ENCODE results near the gene ISLR2.
"Not testable (repeated sequence)": the region's sequence is repeated elsewhere in the genome, so short reads cannot be mapped to it uniquely, and the experiment has no call there.

The ISLR2 gene

GRCh38 chr15:74156678-74157411 lies 26.5 kb downstream of the ISLR2 start:
- DNase-seq (ENCODE audit: low read depth): no peak

GRCh38 chr15:74157868-74158827 lies 27.8 kb downstream of the ISLR2 start:
- no peak for DNase-seq (ENCODE audit: low read depth)

- no peak for DNase-seq (ENCODE audit: low read depth)
Measured at GRCh38 chr15:74158855-74159650, 28.7 kb downstream of the ISLR2 start.

GRCh38 chr15:74159773-74160172 lies 29.4 kb downstream of the ISLR2 start:
- no peak for DNase-seq (ENCODE audit: low read depth)

GRCh38 chr15:74160390-74160789 lies 30.0 kb downstream of the ISLR2 start:
- not testable (repeated sequence) for DNase-seq (ENCODE audit: low read depth)

- not testable (repeated sequence) for DNase-seq (ENCODE audit: low read depth)
Measured at GRCh38 chr15:74162195-74162536, 31.8 kb downstream of the ISLR2 start.

DNA sequence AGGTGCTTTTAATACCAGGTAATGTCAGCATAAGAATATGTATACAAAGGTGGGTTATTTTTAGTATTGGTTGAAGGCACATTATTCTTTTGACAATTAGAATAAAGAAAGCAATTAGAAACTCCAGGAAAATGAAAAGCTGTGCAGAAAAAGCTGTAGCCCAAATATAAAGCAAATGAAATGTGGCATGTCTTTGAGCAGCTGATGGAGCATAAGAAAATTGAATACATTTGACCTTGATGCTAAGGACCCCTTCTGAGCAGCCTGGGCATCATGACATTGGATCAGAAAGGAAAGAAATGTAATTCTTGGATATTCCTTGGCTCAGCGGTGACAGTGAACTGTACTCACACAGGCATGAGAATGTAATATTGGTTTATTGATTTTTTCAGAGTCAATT lies 35.1 kb downstream of the ISLR2 start:
- DNase-seq (ENCODE audit: low read depth): no peak

GRCh38 chr15:74167891-74168331 lies 37.5 kb downstream of the ISLR2 start:
- DNase-seq (ENCODE audit: low read depth): no peak

DNA sequence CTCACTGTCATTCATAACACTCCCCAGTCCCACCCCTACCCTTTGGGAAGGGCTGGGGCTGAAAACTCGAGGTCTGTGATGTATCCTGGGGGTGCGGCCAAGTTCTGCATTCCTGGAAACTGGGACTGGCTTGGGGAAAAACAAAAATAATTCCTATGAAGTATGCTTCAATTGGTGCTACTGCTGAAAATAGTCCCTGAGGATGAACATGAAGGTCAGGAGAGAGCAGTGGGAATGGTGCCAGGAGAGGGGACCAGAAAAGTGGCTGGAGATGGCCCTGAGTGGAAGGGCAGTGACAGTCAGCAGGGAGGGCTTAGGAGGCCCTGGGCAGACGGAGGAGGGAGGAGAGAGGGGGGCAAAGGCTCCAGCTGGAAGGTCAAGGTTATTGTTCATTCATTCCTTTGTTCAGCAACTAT lies 38.3 kb downstream of the ISLR2 start:
- no peak for DNase-seq (ENCODE audit: low read depth)

DNA sequence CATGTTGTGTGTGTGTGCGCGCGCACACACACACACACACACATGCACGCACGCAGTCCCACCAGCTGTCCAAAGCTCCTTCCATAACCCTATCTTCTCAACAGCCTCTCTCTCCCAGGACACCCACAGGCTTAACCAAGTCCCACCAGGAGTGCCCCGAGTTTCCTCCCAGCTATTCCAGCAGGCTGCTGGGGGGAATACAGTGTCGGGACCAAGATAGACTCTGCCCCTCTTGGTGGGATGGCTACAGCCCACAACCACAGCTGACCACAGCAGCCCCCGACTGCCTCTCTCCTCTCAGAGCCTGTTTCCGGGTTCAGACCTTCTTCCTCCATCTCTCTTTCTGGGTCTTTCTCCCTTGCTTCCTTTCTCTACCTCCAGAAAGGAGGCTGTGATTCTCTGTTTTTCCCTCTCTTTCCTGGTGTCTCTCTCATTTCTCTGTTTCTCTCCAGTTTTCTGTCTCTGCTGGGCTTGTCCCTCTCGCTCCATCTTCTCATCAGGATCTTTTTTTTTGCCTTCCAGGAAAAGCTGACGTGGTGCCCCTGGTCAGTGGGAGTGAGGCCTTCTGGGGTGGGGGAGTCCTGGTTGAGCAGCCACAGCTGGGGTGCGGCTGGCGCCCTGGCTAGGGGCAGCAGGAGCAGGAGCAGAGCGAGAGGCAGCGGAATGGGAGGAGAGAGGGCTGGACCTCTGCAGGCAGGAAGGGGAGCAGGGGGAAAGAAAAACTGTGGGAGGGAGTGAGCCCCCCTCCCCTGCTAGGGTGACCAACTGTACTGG lies 39.9 kb downstream of the ISLR2 start:
- no peak for DNase-seq (ENCODE audit: low read depth)

DNA sequence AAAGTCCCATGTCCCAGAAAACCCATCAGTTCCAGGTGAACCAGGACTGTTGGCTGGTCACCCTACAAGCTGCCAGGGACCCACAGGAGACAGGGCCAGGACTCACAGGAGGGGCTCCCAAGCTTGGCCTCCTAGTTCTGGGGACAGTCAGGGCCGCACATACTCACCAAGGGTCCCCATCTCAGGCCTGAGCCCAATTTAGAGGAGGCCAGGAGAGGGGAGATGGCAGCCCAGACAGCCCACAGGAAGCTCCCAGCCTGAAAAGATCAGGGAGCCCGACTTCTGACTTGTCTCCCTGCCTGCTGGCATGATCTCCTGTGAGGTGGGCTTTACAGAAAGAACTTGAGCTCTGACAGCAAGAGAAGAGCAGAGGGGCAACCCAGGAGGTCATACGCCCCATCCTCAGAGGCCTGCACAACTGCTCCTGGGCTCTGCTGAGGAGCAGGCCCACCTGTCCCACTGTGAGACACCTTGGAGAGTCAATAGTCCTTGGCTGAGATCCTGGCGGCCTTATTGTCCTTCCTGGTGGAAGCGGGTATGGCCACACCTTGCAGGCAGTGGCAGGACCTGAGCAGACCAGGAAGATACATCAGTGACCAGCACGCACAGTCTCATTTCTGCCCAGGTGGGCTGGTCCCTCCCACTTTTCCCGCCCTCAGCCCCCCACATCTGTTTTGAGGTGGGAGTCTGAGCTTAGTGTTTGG lies 40.6 kb downstream of the ISLR2 start:
- DNase-seq (ENCODE audit: low read depth): no peak

DNA sequence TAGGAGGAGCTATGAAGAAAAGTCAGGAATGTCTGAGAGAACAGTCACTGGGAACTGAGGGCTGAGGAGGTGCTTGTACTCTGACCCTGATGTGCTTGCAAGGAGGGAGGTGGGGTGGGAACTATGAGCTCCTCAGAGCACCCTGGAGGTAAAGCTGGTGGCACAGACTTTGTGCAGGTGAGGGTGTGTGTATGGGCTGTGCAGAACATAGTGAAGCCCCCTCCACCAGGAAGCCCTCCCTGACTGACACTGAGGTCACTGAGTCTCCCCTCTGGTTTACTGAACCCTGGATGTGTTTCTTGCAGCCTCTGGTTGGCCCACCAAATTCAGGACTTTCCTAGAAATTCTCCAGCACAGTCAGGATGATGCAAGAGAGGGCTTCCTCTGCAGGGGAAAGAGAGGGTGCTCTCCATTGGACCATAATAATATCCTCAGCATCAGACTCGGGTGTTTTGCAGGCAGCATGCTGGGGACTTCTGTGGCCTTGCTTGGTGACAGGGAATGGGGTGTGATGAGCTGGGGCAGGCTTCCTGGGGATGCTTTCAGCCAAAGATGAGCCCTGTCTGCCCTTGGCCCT lies 41.7 kb downstream of the ISLR2 start:
- no peak for DNase-seq (ENCODE audit: low read depth)

DNA sequence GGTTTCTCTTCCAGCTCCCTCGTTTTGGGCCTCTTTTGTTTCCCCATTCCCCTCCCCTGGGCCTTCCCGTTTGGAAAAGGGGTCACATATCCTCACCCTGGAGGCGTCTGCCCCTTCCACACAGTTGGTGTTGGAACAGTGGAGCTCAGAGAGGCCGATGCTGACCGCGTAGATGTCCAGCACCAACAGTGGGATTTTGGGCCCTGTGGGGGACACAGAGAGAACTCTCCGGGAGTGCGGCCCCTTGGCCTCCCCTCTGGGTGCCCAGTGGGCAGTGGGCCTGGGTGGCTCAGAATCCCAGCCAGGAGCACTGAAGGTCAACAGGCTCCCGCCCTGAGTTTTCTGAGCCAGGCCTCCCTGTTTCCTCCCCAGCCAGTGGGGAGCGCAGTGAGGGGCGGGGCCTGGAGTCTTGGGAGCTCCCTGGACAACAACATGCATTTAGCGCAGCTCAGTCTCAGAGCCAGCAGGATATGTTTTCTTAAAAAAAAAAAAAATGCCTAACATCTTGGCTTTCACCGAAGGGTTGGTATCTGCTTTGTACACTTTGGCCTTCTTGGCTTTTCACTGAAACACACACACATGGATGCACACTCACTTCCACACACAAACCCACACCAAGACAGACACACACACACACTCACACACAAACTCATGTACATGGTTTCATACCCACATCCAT lies 42.5 kb downstream of the ISLR2 start:
- DNase-seq (ENCODE audit: low read depth): peak; percentile 65

- peak; percentile 87 for DNase-seq (ENCODE audit: low read depth)
Measured at GRCh38 chr15:74173380-74174218, 43.2 kb downstream of the ISLR2 start, which contains the start of gene ISLR. Gene ISLR (plus strand): TSS chr15:74173710. CDS start chr15:74174859, 1,149 bp downstream.

- DNase-seq (ENCODE audit: low read depth): peak; percentile 31
Measured at GRCh38 chr15:74174219-74174957, 44.0 kb downstream of the ISLR2 start.

DNA sequence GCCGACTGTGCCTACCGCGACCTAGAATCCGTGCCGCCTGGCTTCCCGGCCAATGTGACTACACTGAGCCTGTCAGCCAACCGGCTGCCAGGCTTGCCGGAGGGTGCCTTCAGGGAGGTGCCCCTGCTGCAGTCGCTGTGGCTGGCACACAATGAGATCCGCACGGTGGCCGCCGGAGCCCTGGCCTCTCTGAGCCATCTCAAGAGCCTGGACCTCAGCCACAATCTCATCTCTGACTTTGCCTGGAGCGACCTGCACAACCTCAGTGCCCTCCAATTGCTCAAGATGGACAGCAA lies 44.5 kb downstream of the ISLR2 start:
- no peak for DNase-seq (ENCODE audit: low read depth)

- no peak for DNase-seq (ENCODE audit: low read depth)
Measured at GRCh38 chr15:74175271-74176191, 45.1 kb downstream of the ISLR2 start.
